ENCODE results near the gene PDE4B. TPM values are rescaled to one million over a fixed set of nuclear protein-coding genes. Genes with fewer than 3 reads are reported as not detected.

The PDE4B gene
- polyA plus RNA-seq, 2 of the 4 experiments (the other 2 are of a cell fraction), result 20.2 to 56.8 TPM

GRCh38 chr1:66286307-66286706, 493.6 kb downstream of the PDE4B start:
- ChIA-PET CTCF (interaction anchor here (0.9 to 3.0 kb wide), 2 partner anchors 10 to 13 kb away, joined by 3 to 12 read pairs; no protein-coding TSS in a partner anchor), POLR2A (interaction anchor here (1.4 kb wide), 1 partner anchor 46 kb away, joined by 8 read pairs; no protein-coding TSS in a partner anchor)
- TF ChIP-seq PBX3 (IDR thresholded peaks at IDR 0.05) (peak; percentile 76), FOXS1 (CRISPR knock-in tag; IDR thresholded peaks at IDR 0.05) (no peak), FOSL2 (IDR thresholded peaks at IDR 0.05) (no peak), FOSL2 (CRISPR knock-in tag; IDR thresholded peaks at IDR 0.05) (peak; percentile 77), BCL3 (IDR thresholded peaks at IDR 0.05) (peak; percentile 81; the same call in 2 of the 3 replicates), ESRRA (IDR thresholded peaks at IDR 0.05; ENCODE audit: borderline replicate concordance, low read length) (no peak), RFX5 (IDR thresholded peaks at IDR 0.05) (no peak), ZFP36 (IDR thresholded peaks at IDR 0.05; ENCODE audit: borderline replicate concordance, partially characterized antibody) (peak; percentile 20), POLR2AphosphoS2 (conservative IDR thresholded peaks at IDR 0.05; ENCODE audit: low read length) (no peak), JUNB (IDR thresholded peaks at IDR 0.05) (peak; percentile 58), ATOH8 (CRISPR knock-in tag; IDR thresholded peaks at IDR 0.05; ENCODE audit: low read depth) (0 out of 2 replicates have a peak, but pooled peaks have one; percentile 20), JUN (IDR thresholded peaks at IDR 0.05) (peak in 1 of 2 experiments; percentile 84), HOXB13 (CRISPR knock-in tag; IDR thresholded peaks at IDR 0.05; ENCODE audit: low read depth) (no peak), EP300 (IDR thresholded peaks at IDR 0.05) (peak; percentile 89 to 91; a peak in 4 of 5 replicates), E2F6 (IDR thresholded peaks at IDR 0.05; ENCODE audit: borderline replicate concordance, low read depth) (peak; percentile 7; the same call in 1 of the 2 replicates), HOXB5 (CRISPR knock-in tag; IDR thresholded peaks at IDR 0.05) (peak; percentile 62; the same call in 1 of the 2 replicates), RARB (CRISPR knock-in tag; IDR thresholded peaks at IDR 0.05) (no peak), GATA3 (IDR thresholded peaks at IDR 0.05; ENCODE audit: borderline replicate concordance) (peak; percentile 95), RAD21 (conservative IDR thresholded peaks at IDR 0.05 in 1 of 2, IDR thresholded peaks at IDR 0.05 in 1 of 2) (peak in 1 of 2 experiments; percentile 32; a peak in 2 of 5 replicates), CEBPB (IDR thresholded peaks at IDR 0.05) (peak; percentile 82 to 92), HES2 (IDR thresholded peaks at IDR 0.05) (peak; percentile 60; the same call in 1 of the 2 replicates), RCOR1 (IDR thresholded peaks at IDR 0.05; ENCODE audit: low read depth, low read length) (no peak), SMC3 (IDR thresholded peaks at IDR 0.05) (peak; percentile 28; the same call in 1 of the 3 replicates), EHMT2 (IDR thresholded peaks at IDR 0.05; ENCODE audit: low read depth) (no peak)
- Histone ChIP-seq H3K4me1 (peaks cover 62% of the 10 kb centered on the region), H3K4me2 (peak overlapping the region; percentile 44), H3K4me3 (no peak overlapping the region), H3K27ac (peak overlapping the region; percentile 78 to 81), H3K9me3 (no peaks in the 10 kb centered on the region)
- FAIRE-seq (no peak), ATAC-seq (peak; percentile 73 to 83), DNase-seq (ENCODE audit: low read depth in 1 of 2, low spot score in 1 of 2) (peak in 1 of 2 experiments; percentile 82)

GRCh38 chr1:66288048-66288447, 495.4 kb downstream of the PDE4B start:
- CTCF ChIA-PET, result interaction anchor here (0.5 to 1.1 kb wide), 2 partner anchors 12 to 14 kb away, joined by 3 read pairs; no protein-coding TSS in a partner anchor
- WGBS (ENCODE audit: missing lambda C conversion rate), result 93% methylated on average over 2 of the region's 2 CpGs
- H3K4me1 ChIP-seq, result peaks cover 62% of the 10 kb centered on the region
- ATAC-seq (no peak), DNase-seq (ENCODE audit: low read depth in 1 of 2, low spot score in 1 of 2) (no peak), FAIRE-seq (no peak)
- H3K4me2 ChIP-seq, result no peak overlapping the region
- peak overlapping the region; percentile 78 to 81 for H3K27ac ChIP-seq
- no peak for TF ChIP-seq CBX8 (IDR thresholded peaks at IDR 0.05)
- TF ChIP-seq HOXA7 (CRISPR knock-in tag; IDR thresholded peaks at IDR 0.05), result no peak
- TF ChIP-seq E2F6 (IDR thresholded peaks at IDR 0.05; ENCODE audit: borderline replicate concordance, low read depth), result no peak
- TF ChIP-seq HOXB5 (CRISPR knock-in tag; IDR thresholded peaks at IDR 0.05), result no peak
- no peak for TF ChIP-seq TP53 (CRISPR knock-in tag; IDR thresholded peaks at IDR 0.05)
- TF ChIP-seq POLR2A (IDR thresholded peaks at IDR 0.05; ENCODE audit: low read length), result no peak
- TF ChIP-seq PHF8 (IDR thresholded peaks at IDR 0.05; ENCODE audit: borderline replicate concordance, low read depth), result no peak
- TF ChIP-seq RCOR1 (IDR thresholded peaks at IDR 0.05; ENCODE audit: low read depth, low read length), result no peak
- TF ChIP-seq USF2 (IDR thresholded peaks at IDR 0.05), result no peak
- TF ChIP-seq CEBPB (IDR thresholded peaks at IDR 0.05), result no peak
- no peak for TF ChIP-seq RNF2 (IDR thresholded peaks at IDR 0.05; ENCODE audit: borderline replicate concordance, low read depth)
- TF ChIP-seq PBX3 (IDR thresholded peaks at IDR 0.05), result no peak
- TF ChIP-seq NPAS2 (CRISPR knock-in tag; IDR thresholded peaks at IDR 0.05; ENCODE audit: borderline replicate concordance), result no peak
- POLR2A ChIA-PET, result no interaction called here
- no peaks in the 10 kb centered on the region for H3K9me3 ChIP-seq
- H3K4me3 ChIP-seq, result no peak overlapping the region

Data from A549 (cell line).